ENCODE data around the gene SMIM28. TPM values are rescaled to one million over a fixed set of nuclear protein-coding genes. Genes with fewer than 3 reads are reported as not detected.

The SMIM28 gene
- not detected for total RNA-seq

- Histone ChIP-seq H3K27me3 (no peaks in the 10 kb centered on the region), H3K27ac (no peak within 1 kb of the TSS), H3K9me3 (no peaks in the 10 kb centered on the region), H3K36me3 (no peaks in the 10 kb centered on the region), H3K4me1 (no peaks in the 10 kb centered on the region), H3K4me3 (no peak within 1 kb of the TSS)
- no peak for DNase-seq (ENCODE audit: low spot score in 2 of 2)
- TF ChIP-seq CTCF (IDR thresholded peaks at IDR 0.05), result no peak
- intact Hi-C loops (cut with DNase I), result no loop called here
Observed at GRCh38 chr6:138377844-138378243, at the start of gene SMIM28. TSS of gene SMIM28 (plus strand) at chr6:138377905. CDS start at chr6:138378073, 168 bp downstream.

- no peaks in the 10 kb centered on the region for H3K27me3 ChIP-seq
- H3K27ac ChIP-seq, result no peak overlapping the region
- DNase-seq (ENCODE audit: low spot score in 2 of 2), result no peak
- H3K4me3 ChIP-seq, result no peak overlapping the region
- no peaks in the 10 kb centered on the region for H3K9me3 ChIP-seq
- TF ChIP-seq CTCF (IDR thresholded peaks at IDR 0.05), result no peak
- intact Hi-C loops (cut with DNase I), result no loop called here
- no peaks in the 10 kb centered on the region for H3K36me3 ChIP-seq
- no peaks in the 10 kb centered on the region for H3K4me1 ChIP-seq
Observed at GRCh38 chr6:138328210-138328609, 49.5 kb upstream of the SMIM28 start.

- DNase-seq (ENCODE audit: low spot score in 2 of 2), result no peak
- Histone ChIP-seq H3K27ac (no peak overlapping the region), H3K4me1 (no peaks in the 10 kb centered on the region), H3K4me3 (no peak overlapping the region), H3K36me3 (no peaks in the 10 kb centered on the region), H3K27me3 (no peaks in the 10 kb centered on the region), H3K9me3 (no peaks in the 10 kb centered on the region)
- no peak for TF ChIP-seq CTCF (IDR thresholded peaks at IDR 0.05)
- intact Hi-C loops (cut with DNase I), result no loop called here
Observed at GRCh38 chr6:138330763-138331162, 46.9 kb upstream of the SMIM28 start.

- intact Hi-C loops (cut with DNase I), result no loop called here
- Histone ChIP-seq H3K27me3 (no peaks in the 10 kb centered on the region), H3K4me3 (no peak overlapping the region), H3K4me1 (no peaks in the 10 kb centered on the region), H3K9me3 (no peaks in the 10 kb centered on the region), H3K36me3 (no peaks in the 10 kb centered on the region), H3K27ac (no peak overlapping the region)
- TF ChIP-seq CTCF (IDR thresholded peaks at IDR 0.05), result no peak
- DNase-seq (ENCODE audit: low spot score in 2 of 2), result no peak
Observed at GRCh38 chr6:138331444-138331843, 46.3 kb upstream of the SMIM28 start.

GRCh38 chr6:138331984-138332383 is 45.7 kb upstream of the SMIM28 start:
- no peaks in the 10 kb centered on the region for H3K4me1 ChIP-seq
- no peaks in the 10 kb centered on the region for H3K27me3 ChIP-seq
- no peaks in the 10 kb centered on the region for H3K9me3 ChIP-seq
- no peak for TF ChIP-seq CTCF (IDR thresholded peaks at IDR 0.05)
- no peaks in the 10 kb centered on the region for H3K36me3 ChIP-seq
- no peak overlapping the region for H3K4me3 ChIP-seq
- no peak overlapping the region for H3K27ac ChIP-seq
- DNase-seq (ENCODE audit: low spot score in 2 of 2), result no peak
- intact Hi-C loops (cut with DNase I), result no loop called here

- no peaks in the 10 kb centered on the region for H3K36me3 ChIP-seq
- no peak overlapping the region for H3K27ac ChIP-seq
- H3K27me3 ChIP-seq, result no peaks in the 10 kb centered on the region
- DNase-seq (ENCODE audit: low spot score in 2 of 2), result no peak
- no peaks in the 10 kb centered on the region for H3K9me3 ChIP-seq
- intact Hi-C loops (cut with DNase I), result no loop called here
- TF ChIP-seq CTCF (IDR thresholded peaks at IDR 0.05), result no peak
- H3K4me1 ChIP-seq, result no peaks in the 10 kb centered on the region
- no peak overlapping the region for H3K4me3 ChIP-seq
Observed at GRCh38 chr6:138334000-138334399, 43.7 kb upstream of the SMIM28 start.

Data from ascending aorta (tissue), 2 donors.